ENCODE results near the gene TUNAR. TPM values are rescaled to one million over a fixed set of nuclear protein-coding genes. Genes with fewer than 3 reads are reported as not detected.

Gene TUNAR
- polyA plus RNA-seq, 1 donor from 2014 or later, result 33.2 TPM

- Histone ChIP-seq H3K9me3 (ENCODE audit: low read length) (no peaks in the 10 kb centered on the region), H3F3A (ENCODE audit: insufficient read depth, low read length, poor library complexity, severe bottlenecking) (no peaks in the 10 kb centered on the region), H3K9ac (ENCODE audit: low read length) (no peak overlapping the region), H3K9me2 (ENCODE audit: insufficient read depth, low read length) (no peaks in the 10 kb centered on the region), H2AFZ (ENCODE audit: low read depth, low read length) (no peak overlapping the region), H3K36me3 (ENCODE audit: insufficient read depth, low read length) (no peaks in the 10 kb centered on the region), H3K27ac (ENCODE audit: low read length) (no peak overlapping the region), H4K20me1 (ENCODE audit: insufficient read depth) (no peaks in the 10 kb centered on the region), H3K4me2 (ENCODE audit: low read length) (no peak overlapping the region), H3K79me2 (replicated peaks; ENCODE audit: insufficient read depth, low read length) (no peaks in the 10 kb centered on the region), H3K4me3 (ENCODE audit: low read length) (no peak overlapping the region), H3K27me3 (ENCODE audit: insufficient read depth, low read depth, low read length) (no peaks in the 10 kb centered on the region)
- TF ChIP-seq CTCF (IDR thresholded peaks at IDR 0.05; ENCODE audit: poor library complexity, severe bottlenecking), result no peak
- TF ChIP-seq TAF1 (IDR thresholded peaks at IDR 0.05; ENCODE audit: low read depth), result no peak
Observed at GRCh38 chr14:95887351-95887750, 10.7 kb downstream of the TUNAR start.

GRCh38 chr14:95889236-95889979 lies 12.8 kb downstream of the TUNAR start:
- H3K4me2 ChIP-seq (ENCODE audit: low read length), result no peak overlapping the region
- TF ChIP-seq REST (IDR thresholded peaks at IDR 0.05; ENCODE audit: borderline replicate concordance) (no peak), CTCF (IDR thresholded peaks at IDR 0.05; ENCODE audit: poor library complexity, severe bottlenecking) (no peak), EP300 (conservative IDR thresholded peaks at IDR 0.05; ENCODE audit: poor library complexity, severe bottlenecking) (no peak), RAD21 (conservative IDR thresholded peaks at IDR 0.05) (no peak), TAF1 (IDR thresholded peaks at IDR 0.05; ENCODE audit: low read depth) (no peak), POLR2AphosphoS5 (IDR thresholded peaks at IDR 0.05) (no peak), MXI1 (conservative IDR thresholded peaks at IDR 0.05; ENCODE audit: poor library complexity, severe bottlenecking) (no peak), SMC3 (conservative IDR thresholded peaks at IDR 0.05; ENCODE audit: poor library complexity) (no peak), EZH2 (IDR thresholded peaks at IDR 0.05; ENCODE audit: borderline replicate concordance, insufficient read depth, low read length, poor library complexity, severe bottlenecking) (no peak)
- H3K9ac ChIP-seq (ENCODE audit: low read length), result no peak overlapping the region
- no peaks in the 10 kb centered on the region for H3K36me3 ChIP-seq (ENCODE audit: insufficient read depth, low read length)
- no peaks in the 10 kb centered on the region for H3K9me3 ChIP-seq (ENCODE audit: low read length)
- H3K27ac ChIP-seq (ENCODE audit: low read length), result no peak overlapping the region
- H3F3A ChIP-seq (ENCODE audit: insufficient read depth, low read length, poor library complexity, severe bottlenecking), result no peaks in the 10 kb centered on the region
- no peaks in the 10 kb centered on the region for H4K20me1 ChIP-seq (ENCODE audit: insufficient read depth)
- no peaks in the 10 kb centered on the region for H3K9me2 ChIP-seq (ENCODE audit: insufficient read depth, low read length)
- no peaks in the 10 kb centered on the region for H3K79me2 ChIP-seq (replicated peaks; ENCODE audit: insufficient read depth, low read length)
- H3K27me3 ChIP-seq (ENCODE audit: insufficient read depth, low read depth, low read length), result no peaks in the 10 kb centered on the region
- no peak overlapping the region for H3K4me3 ChIP-seq (ENCODE audit: low read length)
- no peak overlapping the region for H2AFZ ChIP-seq (ENCODE audit: low read depth, low read length)
